NB4 (cell line): ENCODE results near the gene ASCL2.

Source experiments
- DNase-seq: peaks from one replicate; pipeline ENCODE4 v3.0.0; 2010; ENCODE audit warnings: low read depth
- H3K4me3 ChIP-seq: one replicate; pipeline ENCODE4 v1.5.1; 2011; ENCODE audit warnings: mild to moderate bottlenecking, low read depth, low read length, moderate library complexity
- MYC ChIP-seq: IDR thresholded peaks from 2 replicates; pipeline ENCODE4 v1.6.1; 2011; ENCODE audit warnings: low read depth, low read length
- POLR2A ChIP-seq: IDR thresholded peaks from 2 replicates; pipeline ENCODE4 v1.6.1; 2011; ENCODE audit warnings: mild to moderate bottlenecking; ENCODE audit not compliant: insufficient read length; ENCODE audit errors: extremely low read depth
- TF ChIP-seq, protein P1 (sequence below): IDR thresholded peaks from one replicate; pipeline ENCODE4 v1.5.1; 2012; ENCODE audit warnings: low read depth, low read length
- TF ChIP-seq, protein P2 (sequence below): IDR thresholded peaks from 2 replicates; pipeline ENCODE4 v1.6.1; 2011; ENCODE audit warnings: low read depth, low read length

The ASCL2 gene

DNA sequence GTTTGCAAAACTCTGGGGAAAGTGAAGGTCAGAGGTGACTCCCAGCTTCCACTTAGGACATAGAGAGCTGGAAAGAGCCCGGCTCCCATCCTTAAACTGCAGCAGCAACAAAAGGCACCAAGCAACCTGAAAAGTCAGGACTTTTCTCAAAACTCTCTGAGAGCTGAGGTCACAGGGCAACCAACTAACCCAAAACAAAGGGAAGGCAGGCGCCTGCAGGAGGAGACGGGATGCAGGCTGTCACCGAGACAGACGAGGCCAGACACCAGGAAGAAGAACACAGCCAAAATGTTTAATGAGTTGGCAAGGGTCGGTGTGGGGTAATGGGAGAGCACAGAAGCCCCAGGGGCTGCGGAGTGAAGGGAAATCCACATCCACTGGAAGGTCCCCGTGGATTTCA is 19.9 kb downstream of the ASCL2 start:
- DNase-seq, result no peak
- no peak overlapping the region for H3K4me3 ChIP-seq
- TF ChIP-seq, protein P1, sequence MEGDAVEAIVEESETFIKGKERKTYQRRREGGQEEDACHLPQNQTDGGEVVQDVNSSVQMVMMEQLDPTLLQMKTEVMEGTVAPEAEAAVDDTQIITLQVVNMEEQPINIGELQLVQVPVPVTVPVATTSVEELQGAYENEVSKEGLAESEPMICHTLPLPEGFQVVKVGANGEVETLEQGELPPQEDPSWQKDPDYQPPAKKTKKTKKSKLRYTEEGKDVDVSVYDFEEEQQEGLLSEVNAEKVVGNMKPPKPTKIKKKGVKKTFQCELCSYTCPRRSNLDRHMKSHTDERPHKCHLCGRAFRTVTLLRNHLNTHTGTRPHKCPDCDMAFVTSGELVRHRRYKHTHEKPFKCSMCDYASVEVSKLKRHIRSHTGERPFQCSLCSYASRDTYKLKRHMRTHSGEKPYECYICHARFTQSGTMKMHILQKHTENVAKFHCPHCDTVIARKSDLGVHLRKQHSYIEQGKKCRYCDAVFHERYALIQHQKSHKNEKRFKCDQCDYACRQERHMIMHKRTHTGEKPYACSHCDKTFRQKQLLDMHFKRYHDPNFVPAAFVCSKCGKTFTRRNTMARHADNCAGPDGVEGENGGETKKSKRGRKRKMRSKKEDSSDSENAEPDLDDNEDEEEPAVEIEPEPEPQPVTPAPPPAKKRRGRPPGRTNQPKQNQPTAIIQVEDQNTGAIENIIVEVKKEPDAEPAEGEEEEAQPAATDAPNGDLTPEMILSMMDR, result no peak
- TF ChIP-seq, protein P2, sequence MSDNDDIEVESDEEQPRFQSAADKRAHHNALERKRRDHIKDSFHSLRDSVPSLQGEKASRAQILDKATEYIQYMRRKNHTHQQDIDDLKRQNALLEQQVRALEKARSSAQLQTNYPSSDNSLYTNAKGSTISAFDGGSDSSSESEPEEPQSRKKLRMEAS, result no peak
- TF ChIP-seq MYC, result no peak
- no peak for TF ChIP-seq POLR2A

DNA sequence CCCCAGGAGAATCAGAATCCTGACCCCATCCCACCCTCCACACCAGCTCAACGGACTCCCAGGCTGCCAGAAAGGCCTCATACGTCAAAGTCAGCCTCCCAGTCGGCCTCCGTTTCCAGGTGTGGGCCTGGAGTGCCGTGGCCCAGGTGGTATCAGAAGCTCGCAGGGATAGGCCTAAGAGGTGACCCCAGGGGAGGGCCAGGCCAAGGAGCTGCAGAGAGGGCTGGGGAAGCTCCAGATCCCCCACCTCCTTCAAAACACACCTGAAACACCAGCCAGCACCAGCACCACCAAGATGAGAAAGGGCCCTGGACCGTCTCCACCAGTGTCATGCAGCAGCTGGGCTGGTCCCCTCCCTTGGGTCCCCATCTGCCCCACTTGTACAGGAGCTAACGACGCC is 20.3 kb downstream of the ASCL2 start:
- TF ChIP-seq, protein P2, result no peak
- TF ChIP-seq POLR2A, result no peak
- TF ChIP-seq, protein P1, result no peak
- TF ChIP-seq MYC, result no peak
- H3K4me3 ChIP-seq, result no peak overlapping the region
- no peak for DNase-seq

DNA sequence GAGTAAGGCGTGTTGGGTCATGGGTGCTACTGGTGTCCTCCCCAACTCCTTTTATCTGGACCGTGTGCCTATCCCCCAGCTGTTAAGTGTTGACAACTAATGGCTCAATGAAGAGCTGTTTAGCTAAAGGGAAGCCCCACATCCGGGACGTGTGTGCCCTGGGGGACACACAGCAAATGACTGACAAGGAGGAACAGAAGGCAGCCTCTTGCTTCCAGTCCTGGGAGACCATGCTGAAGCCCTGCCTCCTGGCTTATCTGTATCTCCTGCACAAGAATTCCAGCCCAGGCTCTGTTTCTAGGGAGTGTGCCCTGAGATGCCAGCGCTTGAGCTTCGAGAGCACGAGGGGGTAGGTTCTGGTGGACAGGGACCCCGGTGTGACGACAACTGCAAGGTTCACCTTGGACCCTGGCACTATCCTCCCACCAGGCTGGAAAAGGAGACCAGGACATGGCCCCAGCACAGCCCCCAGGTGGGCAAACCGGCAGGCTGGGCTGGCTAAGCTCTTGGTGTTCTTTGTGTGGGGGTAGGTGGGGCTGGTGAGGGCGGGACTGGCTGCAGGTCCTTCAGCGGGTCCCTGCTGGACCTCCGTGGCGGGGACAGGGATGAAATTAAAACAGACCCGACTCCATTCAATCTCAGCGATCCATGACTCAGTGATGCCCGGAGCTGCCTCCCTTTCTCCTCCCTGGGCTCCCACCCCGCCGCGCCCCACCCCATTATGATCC is 21.0 kb downstream of the ASCL2 start:
- no peak for TF ChIP-seq POLR2A
- TF ChIP-seq, protein P1, result no peak
- TF ChIP-seq MYC, result no peak
- TF ChIP-seq, protein P2, result no peak
- no peak overlapping the region for H3K4me3 ChIP-seq
- DNase-seq, result no peak

DNA sequence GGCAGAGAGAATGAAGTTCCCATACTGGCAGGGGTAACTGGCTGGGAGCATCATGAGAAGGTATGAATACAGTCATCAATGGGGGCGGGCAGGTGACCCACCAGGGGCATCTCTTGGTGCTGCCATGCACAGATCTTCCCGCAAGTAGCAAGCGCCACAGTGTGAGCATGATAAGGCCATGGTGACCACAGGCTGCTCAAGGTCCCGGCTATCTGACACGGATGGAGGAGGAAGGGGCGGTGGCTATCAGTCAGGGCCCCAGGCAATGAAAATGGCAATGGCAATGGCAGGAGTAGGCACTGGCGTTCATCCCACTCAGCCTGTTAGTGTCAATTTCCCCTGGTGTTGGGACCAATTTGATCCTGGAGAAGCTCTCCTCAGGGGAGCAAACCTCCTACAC is 21.6 kb downstream of the ASCL2 start:
- TF ChIP-seq MYC, result no peak
- TF ChIP-seq, protein P1, result no peak
- TF ChIP-seq, protein P2, result no peak
- DNase-seq, result no peak
- H3K4me3 ChIP-seq, result no peak overlapping the region

DNA sequence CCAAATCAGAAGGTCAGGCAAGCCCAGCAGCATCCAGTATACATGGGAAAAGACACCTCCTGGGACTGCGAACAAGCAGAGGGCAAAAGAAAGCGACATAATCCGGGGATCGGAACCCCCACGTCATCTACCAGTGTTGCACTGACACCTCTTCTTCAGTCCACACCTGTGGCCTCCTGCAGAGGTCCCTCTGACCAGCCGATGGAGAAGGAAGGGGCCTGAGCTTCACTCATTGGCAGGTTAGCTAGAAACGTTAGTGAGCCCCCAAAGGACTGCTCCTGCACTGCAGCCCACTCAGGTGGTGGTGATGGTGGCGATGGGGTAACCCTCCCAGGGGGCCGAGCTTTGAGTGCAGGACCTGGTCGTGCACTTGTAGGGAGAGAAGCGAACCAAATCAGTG is 22.1 kb downstream of the ASCL2 start:
- no peak overlapping the region for H3K4me3 ChIP-seq
- no peak for TF ChIP-seq POLR2A
- TF ChIP-seq, protein P1, result no peak
- TF ChIP-seq, protein P2, result no peak
- no peak for TF ChIP-seq MYC
- no peak for DNase-seq
